HG02938 (cell line): ENCODE results near the gene NCK2.

Experiments
- ATAC-seq: cut with Tn5 transposase; IDR thresholded peaks from one replicate; pipeline ENCODE4 v1.9.1; 2021; ENCODE audit warnings: mild to moderate bottlenecking, moderate library complexity; ENCODE audit not compliant: unreplicated experiment

Gene NCK2

DNA sequence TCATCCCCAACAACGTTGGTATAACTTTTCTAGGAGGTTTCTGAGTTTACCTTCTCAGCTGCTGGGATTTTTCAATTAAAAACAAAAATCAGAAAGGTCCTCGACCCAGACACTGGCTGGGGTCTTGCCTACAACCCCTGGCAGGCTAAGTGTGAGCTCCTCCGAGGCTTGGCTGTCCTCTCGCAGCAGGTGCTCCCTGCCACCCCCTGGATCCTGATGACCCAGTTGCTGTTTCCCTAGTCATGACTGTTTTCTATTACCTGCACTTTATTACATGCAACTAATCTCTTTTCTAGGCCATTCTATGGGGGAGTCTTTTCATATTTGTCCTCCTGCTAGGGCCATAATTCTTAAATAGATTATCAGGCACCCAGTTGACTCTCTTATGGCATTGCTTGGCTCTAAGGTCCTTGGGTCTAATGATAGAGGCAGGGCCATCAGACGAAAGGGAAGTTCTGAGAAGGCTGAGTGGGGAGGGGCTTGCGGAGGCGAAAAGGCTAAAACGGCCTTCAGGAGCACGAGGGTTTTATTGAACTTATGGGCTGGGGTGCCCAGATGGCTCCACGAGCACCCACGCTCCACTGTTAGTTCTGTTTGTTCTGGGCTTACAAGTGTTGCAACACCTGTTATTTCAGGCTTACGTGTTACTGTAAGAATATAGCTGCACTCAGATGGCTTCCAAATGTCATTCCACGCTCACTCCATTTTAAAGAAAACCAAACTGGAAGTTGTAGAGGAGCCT is 166.0 kb downstream of the NCK2 start:
- no peak for ATAC-seq

DNA sequence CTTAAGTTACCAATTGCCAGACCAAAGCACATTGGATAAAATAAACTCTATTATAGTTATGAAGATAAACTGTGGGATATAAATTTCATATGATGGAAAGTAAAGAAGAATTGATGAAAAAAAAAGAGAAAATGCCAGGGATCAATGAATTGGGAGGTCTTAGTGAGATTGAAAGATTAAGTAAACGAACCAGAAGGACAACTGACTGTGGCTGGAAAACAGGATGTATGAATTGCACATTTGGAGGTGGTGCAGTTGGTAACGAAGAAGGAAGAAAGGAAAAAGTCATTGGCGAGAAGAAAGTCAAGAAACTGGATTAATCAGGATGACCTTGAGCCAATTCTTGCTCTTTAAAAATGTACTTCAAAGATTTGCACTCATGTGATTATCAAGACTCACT is 166.7 kb downstream of the NCK2 start:
- ATAC-seq = no peak

DNA sequence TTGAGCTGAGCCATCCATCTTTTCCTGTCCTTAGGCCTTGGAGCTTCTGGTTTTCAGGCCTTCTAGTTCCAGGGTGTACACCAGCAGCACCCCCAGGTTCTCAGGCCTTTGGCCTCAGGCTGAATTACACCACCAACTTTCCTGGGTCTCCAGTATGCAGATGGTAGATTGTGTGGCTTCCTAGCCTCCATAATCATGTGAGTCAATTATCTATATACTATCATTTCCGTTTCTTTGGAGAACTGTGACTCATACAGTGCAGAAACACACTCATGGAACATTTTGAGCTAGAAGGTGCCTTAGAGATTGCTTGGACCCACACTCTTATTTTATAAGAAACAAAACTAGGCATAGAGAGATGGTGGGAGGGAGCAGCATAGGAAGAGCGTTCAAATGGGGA is 167.4 kb downstream of the NCK2 start:
- ATAC-seq = no peak

DNA sequence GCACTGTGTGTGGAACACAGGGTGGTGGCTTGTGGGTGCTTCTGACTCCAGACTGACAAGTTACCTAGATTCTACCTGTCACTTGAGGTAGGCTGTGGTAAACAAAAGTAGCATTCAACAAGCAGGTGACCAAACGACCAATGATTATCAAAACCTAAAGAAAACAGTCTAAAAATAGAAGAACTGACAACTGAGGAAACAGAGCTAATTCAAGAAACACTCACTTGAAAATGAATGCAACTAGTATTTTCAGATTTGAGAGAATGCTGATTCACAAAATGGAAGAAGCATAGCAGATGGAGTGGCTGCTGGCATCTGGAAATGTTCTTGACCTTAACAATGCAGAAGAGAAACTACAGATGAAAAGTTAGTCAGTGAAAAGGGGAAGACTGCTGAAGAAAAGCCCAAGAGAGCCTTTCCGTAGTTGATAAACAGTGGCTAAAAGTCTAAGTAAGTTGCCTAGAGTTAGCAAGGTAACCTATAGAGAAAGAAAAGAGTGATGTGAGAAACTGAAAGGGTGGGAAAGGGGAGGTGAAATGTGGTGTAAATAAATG is 170.4 kb downstream of the NCK2 start:
- peak; percentile 72 for ATAC-seq

DNA sequence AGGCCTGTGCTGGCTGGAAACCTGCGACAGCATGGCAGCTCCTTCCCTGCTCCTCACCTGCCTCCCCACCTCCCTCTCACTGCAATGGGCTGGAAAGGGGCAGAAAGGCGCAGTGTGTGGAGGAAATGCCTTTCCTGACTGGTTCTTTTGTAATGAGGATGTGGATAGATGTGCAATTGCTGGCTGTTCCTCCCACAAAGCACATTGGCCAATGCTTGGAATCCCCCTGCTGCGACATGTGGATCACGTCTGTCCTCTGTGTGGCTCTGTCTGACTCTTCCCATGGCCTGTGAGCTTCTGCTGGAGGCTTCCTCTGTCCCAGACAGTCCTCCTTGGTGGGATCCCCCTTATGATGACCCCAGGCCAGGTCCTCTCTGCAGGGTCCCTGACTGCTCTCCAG is 172.5 kb downstream of the NCK2 start:
- ATAC-seq = no peak

DNA sequence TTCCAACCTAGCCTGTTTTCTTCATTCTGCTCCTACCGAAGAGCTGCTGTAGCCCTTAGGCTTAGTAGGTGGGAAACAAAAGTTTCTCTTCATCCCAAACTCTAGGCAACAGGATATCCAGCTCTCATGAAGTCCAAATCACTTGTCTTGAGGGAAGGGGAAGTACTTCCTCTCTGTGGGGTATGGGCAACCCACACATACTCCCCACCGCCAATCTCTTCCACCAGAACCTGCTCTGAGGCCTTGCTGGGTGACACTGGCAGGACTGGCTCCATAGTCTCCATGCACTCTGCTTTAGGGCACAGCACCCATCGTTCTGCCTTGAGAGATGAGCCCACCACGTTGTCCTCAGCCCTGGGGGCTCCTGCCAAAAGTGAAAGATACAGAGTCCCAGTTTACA is 173.0 kb downstream of the NCK2 start:
- ATAC-seq = no peak

DNA sequence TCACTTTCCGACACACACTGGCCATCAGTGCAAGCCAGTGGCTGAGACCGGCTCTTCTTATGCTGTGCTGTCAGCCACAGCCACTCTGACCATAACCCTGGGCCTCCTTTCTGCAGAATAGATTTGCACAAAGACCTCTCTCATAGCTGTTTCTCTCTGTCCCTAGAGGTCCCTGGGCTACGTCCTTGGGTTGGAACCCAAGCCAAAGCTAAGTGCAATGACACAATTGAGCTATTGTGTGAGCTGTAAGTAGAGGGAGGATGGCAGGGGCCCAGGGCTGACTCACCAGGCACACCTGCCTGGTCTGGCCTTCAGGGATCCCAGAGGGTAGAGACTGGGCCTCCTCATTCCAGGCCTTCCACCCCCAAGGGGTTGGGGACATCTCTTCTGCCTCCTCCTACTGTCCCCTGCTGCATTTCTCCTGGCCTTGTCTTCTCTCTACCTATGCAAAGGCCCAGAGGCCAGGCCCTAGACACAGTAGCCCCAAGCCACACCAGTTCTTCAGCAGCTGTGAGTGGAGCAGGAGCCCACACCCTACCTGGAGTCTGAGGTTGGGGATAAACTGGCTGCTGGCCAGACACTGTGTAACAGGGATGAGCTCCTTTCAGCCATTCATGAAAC is 174.6 kb downstream of the NCK2 start:
- ATAC-seq = no peak

DNA sequence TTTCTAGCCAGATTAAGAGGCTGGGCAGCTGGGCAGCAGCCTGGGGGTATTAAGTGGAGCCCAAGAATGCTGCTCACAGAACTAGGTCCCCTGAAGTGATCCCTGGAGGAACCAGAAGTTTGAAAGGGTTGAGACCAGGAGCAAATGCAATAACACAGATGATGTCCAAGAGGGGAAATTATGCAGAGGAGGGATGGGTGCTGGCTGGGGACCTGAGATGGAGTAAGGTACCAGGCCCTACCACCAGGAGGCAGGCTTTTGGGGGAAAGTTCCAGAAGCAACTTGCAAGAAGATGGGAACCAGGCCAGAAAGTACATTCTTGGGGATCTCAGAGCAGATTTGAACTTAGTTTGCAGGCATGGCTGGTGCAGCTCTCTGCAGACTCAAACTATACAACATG is 175.1 kb downstream of the NCK2 start:
- ATAC-seq = no peak

DNA sequence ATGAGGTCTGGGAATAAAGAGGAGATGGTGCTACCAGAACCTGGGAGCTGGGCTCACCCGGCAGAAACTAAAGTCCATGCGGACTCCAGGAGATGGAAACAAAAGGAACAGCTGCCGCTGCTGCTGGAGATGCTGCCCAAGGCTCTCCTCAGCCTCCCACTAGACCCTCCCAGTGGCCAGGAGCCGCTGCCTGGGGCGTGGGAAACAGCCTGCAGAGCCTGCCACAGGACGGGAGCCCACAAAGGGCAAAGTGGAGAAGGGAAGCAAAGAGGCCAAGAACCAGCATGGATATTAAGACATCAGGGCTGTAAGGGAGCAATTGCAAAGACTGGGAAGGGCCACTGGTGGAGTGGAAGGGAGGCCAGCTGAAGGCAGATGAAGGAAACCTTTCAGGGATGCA is 179.6 kb downstream of the NCK2 start:
- no peak for ATAC-seq

DNA sequence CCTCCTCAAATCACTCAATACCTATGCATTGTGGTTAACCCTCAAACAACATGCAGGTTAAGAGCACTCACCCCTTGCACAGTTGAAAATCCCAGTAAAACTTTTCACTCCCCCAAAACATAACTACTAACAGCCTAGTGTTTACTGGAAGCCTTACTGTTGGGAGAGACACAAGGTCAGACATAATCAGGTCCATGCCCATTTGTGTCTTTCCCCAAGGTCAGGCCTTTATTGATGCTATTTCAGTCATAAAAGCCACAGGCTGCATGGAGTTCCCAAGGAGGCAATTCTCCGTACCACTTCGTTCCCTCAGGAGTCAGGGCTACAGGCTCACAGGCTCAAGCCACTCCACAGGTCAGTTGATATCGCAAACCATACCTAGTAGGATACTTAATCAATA is 180.2 kb downstream of the NCK2 start:
- ATAC-seq = no peak

DNA sequence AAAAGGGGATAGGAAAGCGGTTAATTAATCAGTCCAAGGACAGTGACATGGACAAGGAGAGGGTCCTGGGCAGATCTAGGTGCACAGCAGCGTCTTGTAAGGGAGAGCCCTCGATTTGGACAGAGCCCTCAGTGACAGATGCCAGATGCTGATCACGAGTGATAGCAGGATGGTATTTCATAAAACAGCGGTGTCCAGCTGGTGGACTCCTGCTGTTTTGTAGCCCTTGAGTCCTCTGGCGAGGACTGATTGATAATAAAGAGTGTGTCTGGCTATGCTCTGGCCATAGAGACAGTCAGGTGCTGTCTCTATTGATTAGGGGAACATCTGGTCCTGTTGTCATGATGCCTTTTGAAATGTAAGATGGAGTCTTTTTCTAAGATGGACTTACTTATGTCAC is 180.7 kb downstream of the NCK2 start:
- no peak for ATAC-seq

DNA sequence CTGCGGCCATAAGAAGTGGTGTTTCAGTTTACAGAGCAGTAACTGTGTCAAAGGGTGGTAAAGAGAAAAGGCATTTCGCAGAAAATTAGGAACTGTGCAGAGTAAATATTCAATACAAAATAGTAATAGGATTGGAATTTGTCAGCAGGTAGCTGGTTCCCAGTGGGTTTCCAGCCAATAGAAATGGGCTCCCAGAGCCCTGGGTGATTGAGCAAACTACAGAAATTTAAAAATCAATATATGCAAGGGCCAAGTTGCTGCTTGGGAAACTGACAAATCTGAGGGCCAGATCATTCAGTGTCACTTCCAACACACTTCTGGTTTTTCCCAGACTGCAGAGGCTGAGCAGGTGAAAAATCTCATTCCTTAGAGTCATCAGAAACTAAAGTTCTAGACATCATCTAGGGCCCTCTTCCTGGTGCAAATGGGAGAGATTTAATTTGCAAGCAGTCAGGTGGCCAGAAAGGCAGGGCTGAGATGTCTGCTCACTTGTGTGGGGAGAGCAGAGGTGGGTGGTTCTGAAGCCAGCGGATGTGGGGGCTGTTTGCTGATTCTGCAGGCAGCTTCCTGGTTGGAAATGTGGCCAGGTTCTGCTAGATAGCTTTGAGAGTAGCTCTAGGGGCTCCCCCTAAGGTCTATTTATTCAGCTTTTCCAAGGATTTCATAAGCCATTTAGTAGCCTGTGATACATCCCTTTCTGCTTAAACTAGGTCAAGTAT is 182.4 kb downstream of the NCK2 start:
- no peak for ATAC-seq

DNA sequence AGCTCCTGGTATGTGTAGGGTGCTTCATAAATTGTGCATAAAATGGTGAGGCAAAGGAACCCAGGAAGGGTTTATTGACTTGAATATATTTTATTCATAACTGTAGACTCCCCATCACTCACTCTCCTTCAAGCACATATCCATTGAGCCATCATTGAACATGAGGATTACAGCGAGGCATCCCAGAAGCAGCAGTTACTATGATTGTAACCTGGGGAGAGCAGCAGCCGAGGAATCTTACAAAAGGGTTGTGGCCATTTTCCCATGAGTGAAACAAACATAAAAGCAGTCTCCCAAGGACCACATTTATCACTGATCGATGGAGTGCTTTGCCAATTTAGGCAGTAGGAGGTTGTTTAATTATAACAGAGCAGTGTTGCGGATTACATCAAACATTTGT is 183.4 kb downstream of the NCK2 start:
- no peak for ATAC-seq

DNA sequence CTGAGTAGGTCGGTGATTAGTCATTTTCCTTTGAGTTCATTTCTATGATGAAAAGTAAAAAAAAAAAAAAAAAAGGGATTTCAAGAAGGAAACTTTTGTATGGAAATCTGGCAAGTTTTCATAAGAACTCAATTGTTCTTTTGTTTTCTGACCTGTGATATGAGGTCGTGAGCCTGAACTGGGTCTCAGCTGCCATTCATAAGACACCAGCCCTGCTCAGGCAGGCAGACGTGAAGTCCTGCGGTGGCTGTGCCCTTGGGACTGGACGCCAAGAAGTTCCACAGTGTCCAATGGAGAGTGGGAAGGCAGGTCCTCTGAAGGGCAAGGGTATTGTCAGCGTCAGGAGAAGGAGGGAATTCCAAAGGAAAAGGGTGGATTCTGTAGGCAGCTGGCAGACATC is 183.9 kb downstream of the NCK2 start:
- ATAC-seq = no peak

DNA sequence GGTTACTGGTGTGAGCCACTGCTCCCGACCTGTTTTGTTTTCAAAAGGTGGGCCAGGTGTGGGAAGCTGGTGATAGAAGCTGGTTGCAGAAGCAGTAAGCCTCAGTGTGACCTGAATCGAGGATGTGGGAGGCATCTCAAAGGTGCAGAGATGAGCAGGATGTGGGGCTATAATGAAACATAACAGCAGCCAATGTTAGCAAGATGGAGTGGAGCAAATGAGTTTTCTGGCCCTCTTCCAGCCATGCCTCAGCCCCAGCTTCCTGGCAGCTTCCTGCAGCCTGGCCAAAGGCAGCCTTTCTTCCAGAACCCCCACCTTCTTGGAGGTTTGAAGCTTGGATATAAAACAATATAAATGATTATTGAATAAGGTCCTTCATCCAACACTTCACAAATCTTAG is 184.8 kb downstream of the NCK2 start:
- no peak for ATAC-seq

DNA sequence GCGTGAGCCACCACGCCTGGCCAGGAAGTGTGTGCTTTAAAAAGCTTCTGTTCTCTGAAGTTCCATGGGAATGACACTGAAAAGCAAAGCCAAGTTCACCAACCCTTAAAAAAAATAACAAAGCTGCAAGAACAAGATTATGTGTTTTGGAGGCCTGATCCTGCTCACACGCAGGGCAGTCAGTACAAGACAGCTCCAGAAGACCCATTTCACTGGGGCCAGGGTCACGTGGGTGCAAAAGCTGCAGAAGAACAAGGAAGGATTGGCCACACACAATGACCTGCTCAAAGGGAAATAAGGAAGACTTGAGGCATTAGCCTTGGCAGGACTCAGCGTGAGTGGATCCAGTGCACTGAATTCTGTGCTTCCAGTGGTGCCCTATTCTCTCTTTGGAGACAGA is 187.9 kb downstream of the NCK2 start:
- ATAC-seq = no peak

DNA sequence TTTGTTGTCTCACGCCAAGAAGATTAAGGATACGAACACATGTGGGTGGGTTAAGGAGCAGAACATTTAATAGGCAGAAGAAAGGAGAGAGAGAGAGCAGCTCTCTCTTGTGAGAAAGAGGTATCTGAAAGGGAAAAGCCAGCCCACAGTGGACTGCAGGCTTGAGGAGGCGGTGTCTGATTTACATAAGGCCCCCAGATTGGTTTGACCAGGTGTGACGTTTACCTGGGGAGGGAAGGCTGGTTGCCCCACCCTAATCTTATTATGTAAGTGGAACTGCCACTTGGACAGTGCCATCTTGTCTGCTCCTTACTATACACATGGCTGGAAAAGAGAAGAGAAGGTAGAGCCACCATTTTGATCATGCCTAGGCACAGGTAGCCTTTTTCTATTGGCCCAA is 189.2 kb downstream of the NCK2 start:
- ATAC-seq = no peak

DNA sequence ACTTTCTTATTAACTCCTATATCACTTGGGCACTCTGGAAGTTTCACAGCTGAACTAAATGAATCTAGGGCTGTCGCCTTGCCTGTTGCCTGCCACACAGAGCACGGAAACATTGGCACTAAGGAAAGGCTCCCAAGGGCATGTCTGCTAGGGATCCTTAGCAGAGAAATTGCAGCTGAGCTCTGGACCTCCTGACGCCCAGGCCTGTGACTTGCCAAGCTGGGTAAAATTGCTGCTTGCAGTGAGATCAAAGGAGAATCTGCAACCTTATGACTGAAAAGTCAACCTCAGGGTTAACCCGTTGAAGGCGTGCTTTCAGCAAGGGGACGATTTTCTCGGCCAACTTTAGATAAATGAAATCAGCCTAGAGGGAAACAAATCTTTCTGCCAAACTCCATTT is 189.8 kb downstream of the NCK2 start:
- no peak for ATAC-seq

DNA sequence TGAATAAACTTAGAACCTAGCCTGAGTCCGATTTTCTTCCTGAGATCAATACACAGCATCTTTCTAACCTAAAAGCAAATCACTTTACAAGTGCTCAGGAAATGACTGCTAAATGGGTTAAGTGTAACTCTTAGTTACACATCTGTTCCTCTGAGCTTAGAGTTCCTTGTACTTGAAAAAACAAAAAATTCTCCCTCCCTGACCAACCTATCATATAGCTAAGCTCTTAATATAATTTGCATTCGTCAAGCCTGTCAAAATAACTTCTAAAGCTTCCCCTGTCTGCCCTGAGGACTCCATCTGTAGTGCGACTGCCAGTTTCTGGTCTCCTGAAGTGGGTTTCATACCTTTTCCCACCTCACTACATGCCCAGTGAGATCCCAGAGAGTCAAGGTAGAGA is 190.4 kb downstream of the NCK2 start:
- no peak for ATAC-seq

DNA sequence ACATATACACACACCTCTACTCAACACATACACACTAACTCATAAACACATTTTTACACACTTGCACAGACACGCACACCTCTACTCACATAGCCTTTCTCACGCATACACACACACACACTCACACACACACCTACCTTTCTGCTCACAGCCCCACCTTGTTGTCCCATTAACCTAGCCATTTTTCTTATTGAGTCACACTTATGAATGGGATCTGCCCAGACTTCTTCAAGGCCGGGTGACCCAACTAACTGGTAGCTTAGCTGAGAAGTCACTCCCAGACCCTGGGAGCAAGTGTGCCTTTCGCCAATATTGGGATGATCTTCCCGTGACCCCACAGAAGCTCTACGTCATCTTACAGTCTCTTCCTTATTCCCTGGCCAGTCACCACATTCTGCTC is 192.2 kb downstream of the NCK2 start:
- ATAC-seq = no peak

DNA sequence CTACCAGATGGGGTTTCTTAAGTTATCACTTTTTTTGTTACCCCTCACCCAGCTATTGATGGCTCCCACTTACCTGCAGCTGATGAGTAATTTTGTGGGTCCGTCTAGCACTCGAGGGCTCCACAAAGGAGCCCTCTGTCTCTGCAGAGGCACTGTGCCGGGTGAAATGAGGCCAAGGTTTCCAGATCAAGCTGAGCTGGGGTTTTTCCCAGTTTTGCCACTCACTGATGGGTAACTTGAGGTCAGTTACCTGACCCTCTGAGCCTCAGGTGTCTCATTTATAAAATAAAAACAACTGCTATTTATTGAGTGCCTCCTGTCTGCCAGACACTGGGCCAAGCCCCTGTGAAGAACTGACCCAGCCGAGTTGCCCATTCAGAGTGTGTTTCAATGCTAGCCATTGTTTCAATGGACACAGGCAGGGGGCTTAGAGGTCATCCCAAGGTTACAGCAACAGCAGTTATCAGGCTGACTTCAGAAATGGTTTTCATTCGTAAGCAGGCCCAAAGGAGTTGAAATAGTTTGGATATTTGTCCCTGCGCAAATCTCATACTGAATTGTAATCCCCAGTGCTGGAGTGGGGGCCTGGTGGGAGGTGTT is 192.9 kb downstream of the NCK2 start:
- ATAC-seq = no peak
